RKO (cell line): ENCODE data around the gene ZNF800.
A peak's percentile ranks its signal among the peaks of the same experiment; 100 is the strongest.
"Not testable (repeated sequence)": the region's sequence is repeated elsewhere in the genome, so short reads cannot be mapped to it uniquely, and the experiment has no call there.

Experiments
- DNase-seq: peaks from one replicate; pipeline ENCODE4 v3.0.0-alpha.2; 2016; ENCODE audit warnings: low spot score

Gene ZNF800, protein sequence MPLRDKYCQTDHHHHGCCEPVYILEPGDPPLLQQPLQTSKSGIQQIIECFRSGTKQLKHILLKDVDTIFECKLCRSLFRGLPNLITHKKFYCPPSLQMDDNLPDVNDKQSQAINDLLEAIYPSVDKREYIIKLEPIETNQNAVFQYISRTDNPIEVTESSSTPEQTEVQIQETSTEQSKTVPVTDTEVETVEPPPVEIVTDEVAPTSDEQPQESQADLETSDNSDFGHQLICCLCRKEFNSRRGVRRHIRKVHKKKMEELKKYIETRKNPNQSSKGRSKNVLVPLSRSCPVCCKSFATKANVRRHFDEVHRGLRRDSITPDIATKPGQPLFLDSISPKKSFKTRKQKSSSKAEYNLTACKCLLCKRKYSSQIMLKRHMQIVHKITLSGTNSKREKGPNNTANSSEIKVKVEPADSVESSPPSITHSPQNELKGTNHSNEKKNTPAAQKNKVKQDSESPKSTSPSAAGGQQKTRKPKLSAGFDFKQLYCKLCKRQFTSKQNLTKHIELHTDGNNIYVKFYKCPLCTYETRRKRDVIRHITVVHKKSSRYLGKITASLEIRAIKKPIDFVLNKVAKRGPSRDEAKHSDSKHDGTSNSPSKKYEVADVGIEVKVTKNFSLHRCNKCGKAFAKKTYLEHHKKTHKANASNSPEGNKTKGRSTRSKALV

DNA sequence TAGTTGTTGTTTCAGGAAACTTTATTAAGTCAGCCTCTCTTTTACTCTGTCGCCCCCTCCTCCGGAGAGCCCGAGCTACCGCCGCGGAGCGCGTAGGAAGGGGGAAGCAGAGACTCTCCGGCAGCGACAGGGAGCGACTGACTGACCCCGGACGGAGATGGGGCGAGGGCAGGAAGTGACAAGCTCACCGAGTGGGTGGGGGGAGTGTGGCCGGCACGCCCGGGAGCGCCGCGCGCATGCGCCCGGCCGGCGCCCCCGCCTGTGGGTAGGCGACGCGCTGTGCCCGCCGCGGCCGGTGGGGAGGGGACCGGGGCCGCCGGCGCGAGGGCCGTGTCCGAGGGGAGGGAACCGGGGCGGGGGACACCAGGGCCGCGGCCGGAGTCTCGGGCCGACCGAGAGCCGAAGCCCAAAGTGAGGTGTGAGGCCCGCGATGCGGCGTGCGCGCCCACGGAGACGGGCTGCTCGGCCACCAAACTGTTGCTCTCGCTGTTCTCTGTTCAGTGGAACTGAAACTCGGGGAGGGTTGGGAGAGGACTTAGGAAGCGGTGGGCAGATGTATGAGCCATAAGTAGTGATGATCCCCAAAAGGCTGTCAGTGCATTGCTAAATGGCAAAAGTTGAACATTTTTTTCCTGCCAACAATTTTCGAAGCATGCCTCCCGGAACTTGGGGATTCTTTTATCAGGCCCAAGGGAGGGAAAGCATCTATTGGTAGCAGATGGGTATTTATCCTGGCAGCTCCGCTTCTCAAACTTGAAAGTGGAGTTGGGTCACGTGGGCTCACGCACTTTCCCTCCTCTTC lies at the start of gene ZNF800:
Gene ZNF800 (minus strand): TSS at position 143 of the 802 bp plus-strand sequence. CDS start 1,151 bp downstream, outside the sequence.
- peak; percentile 94 for DNase-seq

DNA sequence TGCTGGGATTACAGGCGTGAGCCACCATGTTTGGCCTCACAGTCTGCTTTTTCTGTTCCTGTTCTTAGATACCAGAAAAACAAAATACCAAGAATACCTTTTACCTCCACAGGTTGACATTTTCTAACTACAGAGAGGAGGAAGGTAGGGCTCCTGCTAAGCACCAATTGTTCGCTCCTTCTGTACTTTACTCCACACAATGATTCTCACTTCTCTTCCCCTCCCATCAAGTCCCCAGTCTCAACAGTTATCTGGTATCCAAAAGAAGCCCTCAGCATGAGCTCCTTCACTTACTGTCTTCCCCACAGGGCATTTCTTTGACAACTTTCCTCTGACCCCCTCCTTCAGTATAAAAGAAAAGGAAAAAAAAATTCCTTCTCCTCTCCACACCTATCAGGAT lies 47.7 kb upstream of the ZNF800 start:
- no peak for DNase-seq

DNA sequence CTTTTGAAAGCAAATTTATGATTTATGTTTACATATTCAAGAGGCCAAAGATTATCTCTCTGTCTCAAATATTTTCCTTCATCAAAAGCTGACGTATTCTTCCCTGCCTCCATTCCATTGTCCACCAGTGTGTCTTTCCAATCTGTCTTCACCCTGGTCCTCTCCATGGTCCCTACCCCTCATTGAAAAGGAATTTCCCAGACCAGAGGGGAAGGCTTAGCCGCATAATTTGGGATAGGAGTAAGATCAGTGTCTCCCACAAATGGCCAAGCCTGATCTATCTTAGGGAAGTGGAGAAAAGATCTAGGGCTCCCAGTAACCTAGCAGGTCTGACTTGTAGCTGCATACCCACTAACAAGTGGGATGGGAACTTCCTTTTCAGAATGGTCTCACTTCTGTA lies 46.3 kb upstream of the ZNF800 start:
- no peak for DNase-seq

DNA sequence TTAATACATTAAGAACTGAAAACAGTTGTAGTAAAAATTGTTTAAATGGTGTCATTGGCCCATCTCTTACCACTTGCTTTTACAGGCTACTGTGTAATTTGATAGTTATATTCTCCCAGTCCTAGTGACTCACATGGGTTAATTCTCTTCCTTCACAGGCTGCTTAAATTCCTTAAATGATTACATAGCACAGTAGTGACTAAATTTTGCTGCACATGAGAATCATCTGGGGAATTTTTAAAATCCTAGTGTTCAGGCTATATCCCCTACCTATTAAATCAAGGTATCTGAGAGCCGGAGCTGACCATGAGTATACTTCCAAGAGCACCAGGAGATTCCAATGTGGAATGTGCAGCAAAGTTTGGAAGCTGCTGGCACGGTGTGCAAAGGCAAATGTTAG lies 45.3 kb upstream of the ZNF800 start:
- peak; percentile 73 for DNase-seq

DNA sequence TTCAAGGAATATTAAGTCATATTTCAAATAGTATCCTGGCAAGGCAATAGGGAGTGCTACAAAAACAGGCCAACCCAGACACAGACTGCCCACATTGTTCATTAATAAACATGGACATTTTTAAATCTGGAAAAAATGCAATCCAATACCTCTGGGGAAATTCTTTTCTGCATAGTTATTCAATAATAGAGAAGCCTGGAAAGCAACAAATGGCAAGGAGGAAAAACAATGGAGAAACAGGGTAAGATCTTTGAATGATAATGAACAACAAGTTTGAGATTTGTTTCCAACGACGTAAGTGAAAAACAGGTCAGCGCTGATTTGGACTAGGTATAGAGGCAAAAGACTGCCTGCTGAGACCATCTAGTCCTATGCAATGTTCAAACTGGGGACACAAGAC lies 44.7 kb upstream of the ZNF800 start:
- DNase-seq, result no peak

DNA sequence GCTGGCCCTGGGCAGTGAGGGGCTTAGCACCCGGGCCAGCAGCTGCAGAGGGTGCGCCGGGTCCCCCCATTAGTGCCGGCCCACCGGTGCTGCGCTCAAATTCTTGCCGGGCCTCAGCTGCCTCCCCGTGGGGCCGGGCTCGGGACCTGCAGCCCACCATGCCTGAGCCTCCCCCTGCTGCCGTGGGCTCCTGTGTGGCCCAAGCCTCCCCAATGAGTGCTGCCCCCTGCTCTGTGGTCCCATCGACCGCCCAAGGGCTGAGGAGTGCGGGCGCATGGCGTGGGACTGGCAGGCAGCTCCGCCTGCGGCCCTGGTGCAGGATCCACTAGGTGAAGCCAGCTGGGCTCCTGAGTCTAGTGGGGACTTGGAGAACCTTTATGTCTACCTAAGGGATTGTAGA lies 36.8 kb upstream of the ZNF800 start:
- not testable (repeated sequence) for DNase-seq

DNA sequence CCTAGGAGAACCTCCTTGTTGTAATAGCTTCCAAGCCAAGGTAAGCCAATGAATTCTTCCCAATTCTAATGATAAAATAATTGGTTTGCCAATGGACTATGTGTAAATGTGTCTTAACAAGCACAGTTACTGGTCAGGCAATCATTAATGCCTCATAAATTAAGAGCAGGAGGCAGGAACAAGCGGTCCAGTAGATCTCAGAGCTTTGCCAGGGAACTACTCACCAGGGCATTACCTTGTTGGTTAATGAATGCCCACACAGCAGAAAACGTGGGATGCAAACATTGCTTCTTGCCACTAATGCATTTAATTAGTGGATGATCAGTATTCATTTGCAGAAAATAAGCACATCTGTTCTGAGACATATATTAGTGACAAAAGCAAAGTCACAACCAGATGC lies 26.7 kb upstream of the ZNF800 start:
- DNase-seq, result no peak

DNA sequence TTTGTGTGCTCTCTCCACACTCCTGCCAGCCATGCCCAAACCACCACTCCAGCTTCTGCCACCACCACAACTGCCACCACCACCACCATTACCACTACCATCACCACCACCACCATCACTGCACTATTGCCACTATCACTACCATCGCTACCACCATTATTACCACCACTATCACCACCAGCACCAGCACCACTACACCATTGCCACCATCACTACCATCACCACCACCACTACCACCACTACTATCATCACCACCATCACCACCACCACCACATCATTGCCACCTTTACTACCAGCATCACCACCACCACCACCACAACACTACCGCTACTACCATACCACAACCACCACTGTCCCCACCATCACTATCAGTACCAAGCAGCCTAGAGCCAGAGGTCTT lies 26.0 kb upstream of the ZNF800 start:
- DNase-seq, result no peak

DNA sequence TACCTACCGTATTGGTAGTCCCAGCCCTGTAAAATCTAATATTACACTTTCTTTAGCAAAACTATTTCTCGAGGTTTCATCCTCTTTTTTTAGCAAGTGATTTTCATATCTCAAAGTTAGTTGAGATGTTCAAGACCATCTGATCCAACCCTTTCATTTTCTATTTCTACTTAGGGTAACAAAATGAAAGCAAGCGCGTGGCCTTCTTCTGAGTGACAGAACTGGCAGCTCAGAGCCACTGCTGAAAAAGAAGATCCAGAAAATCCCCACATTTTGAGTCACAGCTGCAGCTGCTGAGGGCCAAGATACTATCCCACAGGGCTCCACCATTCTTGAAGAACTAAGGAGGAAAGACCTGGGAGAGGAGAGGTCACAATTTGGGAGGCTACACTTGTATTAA lies 24.8 kb upstream of the ZNF800 start:
- no peak for DNase-seq

DNA sequence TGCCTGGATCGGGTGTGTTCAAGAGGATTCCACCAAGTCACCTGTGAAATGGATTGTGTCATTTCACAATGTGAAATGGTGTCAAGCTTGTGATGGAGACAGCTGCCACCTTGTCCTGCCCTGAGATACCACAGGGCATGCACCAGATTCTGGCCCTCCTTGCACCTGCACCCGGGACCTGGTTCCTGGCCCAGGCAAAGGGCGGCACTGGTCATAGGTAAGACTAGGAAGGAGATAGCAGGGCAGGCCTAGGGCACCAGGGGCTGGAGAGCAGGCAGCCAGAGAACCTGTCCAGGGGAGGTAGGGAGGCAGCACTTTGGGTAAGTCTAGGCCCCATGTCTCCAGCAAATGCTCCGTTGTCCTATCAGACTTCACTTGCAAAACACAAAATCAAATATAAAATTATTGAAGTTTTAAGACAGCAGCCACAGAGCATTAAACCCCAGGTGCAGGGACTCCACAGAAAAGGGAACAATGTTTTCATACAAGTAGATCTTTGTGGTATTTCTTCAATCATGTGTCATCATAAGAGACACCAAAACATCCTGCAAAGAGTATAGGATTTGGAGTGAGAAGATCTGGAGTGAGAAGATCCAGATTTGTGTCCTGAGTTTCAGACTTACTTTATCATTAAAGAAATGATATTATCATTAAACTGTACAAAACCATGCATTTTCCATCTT lies 22.7 kb upstream of the ZNF800 start:
- DNase-seq, result no peak

DNA sequence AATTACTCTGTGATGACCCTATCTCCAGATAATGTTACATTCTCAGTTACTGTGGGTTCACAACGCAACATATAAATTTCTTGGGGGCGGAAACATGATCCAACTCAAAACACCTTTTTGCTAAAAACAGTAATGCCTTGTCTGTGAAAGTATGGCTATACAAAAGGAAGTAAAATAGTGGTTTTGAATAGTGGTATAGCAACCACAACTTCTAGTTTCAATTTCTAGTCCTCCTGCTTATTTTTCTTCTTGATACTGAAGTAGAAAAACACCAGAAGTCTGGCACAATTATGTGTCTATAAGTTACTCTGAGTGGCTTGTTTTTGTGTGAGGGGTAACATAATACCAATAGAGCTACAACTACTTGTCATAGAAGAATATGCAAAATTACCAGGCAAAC lies 21.5 kb upstream of the ZNF800 start:
- no peak for DNase-seq

DNA sequence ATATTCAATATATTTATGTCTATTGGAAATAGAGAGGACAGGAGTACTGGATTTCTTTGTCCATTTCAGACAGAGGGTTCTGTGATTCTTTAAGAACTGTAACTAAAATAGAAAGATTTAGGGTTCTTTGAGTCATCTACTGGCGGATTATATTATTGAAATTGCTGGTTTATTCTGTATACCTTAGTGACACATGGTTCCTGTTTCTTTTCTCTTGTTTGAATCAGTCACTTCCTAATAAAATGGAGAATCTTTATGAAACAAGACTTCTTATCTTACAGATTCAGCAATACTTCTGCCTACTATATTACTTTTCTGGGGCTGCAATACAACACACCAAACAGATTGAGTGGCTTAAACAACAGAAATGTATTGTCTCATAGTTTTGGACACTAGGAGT lies 20.8 kb upstream of the ZNF800 start:
- no peak for DNase-seq

DNA sequence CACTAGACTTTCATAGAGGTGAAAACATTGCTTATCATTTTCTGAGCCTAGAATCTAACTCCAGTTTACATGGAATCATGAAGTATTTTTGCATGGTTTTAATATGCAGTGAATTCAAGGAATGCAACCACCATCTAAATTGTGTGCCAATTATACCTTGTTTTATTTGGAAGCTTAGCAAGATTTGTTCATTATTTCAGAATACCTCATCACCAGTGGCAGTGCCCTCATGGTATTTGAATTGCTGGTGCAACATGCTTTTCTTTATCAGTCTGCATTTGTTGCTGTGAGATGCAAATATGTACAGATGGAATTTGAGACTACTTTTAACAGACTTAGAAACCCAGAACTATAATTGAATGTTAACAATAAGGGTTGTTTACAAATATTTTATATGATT lies 18.7 kb upstream of the ZNF800 start:
- no peak for DNase-seq

DNA sequence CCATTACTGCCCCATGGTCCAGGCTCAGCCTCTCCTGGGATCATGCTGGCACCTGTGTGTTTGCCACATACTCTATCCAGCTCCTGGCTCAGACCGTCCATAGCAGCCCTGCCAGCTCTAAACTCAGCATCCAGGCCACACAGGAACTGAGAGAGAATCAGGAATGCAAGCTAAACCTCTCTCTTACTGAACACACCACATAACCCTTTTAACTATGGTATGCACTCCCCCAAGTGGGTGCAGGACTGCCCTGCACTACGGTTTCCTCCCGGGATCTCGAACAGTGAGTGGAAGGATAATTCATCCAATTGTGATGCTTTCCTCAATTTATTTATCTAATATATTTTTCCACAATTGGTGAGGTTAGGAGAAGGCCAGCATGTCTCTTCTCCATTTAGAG lies 17.1 kb upstream of the ZNF800 start:
- no peak for DNase-seq

DNA sequence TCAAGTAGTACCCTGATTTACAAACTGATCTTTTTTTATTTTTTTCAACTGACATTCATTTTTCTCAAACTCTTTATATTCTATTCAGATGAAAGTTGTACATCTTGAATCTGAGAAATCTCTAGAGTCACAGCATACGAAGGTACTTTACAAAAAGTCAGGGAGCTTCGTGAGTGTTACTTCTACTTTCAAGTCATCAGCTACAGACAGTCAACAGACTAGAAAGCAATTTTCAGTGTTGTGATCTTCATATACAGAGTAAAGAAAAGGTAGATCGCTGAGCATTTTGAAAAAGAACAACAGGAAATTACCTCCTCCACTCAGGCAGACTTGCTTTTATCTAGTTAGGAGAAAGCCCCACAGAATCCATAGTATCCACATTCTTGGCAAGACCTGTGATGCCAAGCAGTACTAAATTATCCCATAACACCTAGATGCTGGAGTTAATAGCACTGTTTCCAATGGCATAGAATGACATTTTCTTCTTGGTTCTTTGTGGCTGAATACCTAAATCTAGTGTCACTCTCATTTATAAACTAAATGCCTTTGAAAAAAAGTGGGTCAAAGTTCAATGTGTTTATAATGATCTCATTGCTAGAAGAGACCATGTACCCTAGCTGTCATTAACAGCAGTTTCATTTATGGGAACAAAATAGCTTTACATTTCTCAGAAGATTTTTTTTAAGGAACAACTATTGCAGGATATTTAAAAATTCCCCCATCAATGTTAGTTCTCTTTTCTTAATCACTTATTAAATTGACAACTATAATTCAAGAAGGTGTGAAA lies 12.0 kb upstream of the ZNF800 start:
- no peak for DNase-seq

DNA sequence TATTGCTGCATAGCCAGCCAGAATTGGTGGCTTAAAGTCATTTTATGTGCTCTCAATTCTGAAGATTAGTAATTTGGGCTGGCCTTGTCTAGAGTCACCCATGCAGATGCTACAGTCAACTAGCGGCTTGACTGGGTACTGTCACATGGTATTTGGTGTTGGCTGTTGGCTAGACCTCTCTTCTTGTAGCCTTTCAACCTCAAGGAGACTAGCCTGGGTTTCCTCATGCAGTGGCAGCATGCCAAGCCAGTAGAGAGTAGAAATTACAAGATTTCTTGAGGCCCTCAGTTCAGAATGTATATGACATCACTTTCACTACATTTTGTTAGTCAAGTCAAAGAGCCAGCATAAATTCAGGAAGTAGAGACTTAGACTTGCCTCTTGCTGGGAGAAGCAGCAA lies 3.7 kb upstream of the ZNF800 start:
- peak; percentile 46 for DNase-seq

DNA sequence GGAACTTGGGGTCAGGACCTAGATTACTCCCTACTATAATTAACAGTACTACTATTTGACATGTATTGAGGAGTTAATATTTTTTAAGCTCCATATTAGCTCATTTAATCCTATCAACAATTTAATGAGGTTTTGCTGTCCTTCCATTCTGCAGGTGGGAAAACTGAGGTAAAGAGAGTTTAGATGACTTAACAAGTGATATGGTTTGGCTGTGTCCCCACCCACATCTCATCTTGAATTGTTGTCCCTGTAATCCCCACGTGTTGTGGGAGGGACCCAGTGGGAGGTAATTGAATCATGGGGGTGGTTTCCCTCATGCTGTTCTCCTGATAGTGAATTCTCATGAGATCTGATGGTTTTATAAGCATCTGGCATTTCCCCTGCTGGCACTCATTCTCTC lies 2.6 kb upstream of the ZNF800 start:
- not testable (repeated sequence) for DNase-seq

DNA sequence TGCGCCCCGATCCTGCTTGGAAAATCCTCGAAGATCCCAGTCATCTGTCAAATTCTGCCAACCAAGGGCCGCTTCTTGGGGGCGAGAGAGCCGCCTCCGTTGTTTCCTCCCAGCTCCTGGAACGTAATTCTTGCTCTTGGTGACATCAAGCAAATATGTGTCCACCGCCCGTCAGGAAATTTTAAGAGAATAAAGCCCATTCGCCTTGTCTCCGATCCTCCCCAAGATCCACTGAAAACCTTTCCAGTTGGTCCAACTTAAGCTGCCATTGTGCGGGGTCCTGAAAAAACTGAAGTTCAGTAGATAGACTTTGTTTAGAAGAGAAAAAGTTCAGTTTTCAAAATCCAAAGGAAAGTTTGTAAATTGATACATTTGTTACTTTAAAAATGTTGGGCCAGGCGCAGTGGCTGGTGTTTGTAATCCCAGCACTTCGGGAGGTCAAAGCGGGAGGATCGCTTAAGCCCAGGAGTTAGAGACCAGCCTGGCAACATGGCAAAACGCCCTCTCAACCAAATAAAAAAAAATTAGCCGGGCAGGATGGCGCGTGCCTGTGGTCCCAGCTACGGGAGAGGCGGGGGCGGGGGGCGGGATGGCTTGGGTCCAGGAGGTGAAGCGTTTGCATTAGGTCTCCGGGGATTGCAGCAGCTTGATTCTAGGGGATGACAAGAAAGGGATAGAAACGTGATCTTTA lies 1.0 kb upstream of the ZNF800 start:
- DNase-seq, result no peak

DNA sequence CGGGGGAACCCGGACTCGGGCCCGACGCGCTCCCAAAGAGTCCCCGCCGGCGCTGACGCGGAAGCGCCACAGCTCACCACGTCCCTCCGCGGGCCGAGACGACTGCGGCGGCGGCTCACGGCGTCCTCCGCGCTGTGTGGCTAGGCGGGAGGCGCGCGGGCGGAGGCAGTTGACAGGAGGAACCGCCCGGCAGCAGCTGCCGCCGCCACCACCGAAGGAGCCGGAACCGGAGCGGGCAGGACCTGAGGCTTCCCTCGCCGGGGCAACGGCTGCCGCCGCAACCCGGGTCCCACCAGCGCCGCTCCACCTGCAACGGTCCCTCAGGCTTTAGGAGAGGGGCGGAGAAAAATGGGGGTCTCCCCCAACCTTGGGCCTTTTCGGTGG lies 334 bp downstream of the ZNF800 start:
- peak; percentile 80 for DNase-seq

DNA sequence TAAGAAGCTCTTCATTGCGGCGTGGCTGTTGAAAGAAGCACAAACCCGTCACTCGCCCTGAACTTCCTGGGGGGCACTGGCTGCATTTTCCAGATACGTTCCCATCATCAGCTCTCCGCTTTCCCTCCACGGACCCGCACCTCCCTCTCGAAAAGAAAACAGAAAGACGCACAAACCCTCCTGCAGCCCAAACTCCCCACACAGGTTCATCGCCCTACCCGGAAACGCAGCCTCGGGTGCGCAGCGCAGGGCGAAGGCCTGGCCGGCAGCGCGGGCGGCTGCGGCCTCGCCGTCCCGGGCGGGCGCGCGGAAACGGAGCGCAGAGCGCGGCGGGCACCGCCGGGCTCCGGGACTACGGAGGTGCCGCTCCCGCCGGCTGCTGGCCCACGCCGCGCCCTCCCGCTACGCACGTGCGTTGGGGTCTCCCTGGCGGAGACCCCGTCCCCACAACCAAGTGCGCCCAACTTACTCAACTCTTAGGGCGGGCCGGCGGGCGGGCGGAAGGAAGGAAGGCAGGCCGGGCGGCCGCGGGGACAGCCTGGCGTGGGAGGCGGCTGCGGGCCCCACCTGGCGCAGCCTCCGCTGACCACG lies 822 bp downstream of the ZNF800 start:
- DNase-seq, result peak; percentile 67
